NCI-H2081 treated with DMSO at 0.1 percent for 48 hours (cell line): ENCODE results near the gene PLEKHA7.
"Not testable (repeated sequence)": the region's sequence is repeated elsewhere in the genome, so short reads cannot be mapped to it uniquely, and the experiment has no call there.

ENCODE experiments used
- DNase-seq: peaks from one replicate; lab custom pipeline; 2025; lab: John Stamatoyannopoulos, UW

The PLEKHA7 gene

GRCh38 chr11:16880184-16880801 lies 133.9 kb downstream of the PLEKHA7 start:
- no peak for DNase-seq

GRCh38 chr11:16879690-16880089 lies 134.5 kb downstream of the PLEKHA7 start:
- no peak for DNase-seq

GRCh38 chr11:16876837-16877236 lies 137.4 kb downstream of the PLEKHA7 start:
- DNase-seq, result no peak

- no peak for DNase-seq
Observed at GRCh38 chr11:16876053-16876752, 138.0 kb downstream of the PLEKHA7 start.

GRCh38 chr11:16874275-16874975 lies 139.8 kb downstream of the PLEKHA7 start:
- DNase-seq, result no peak

GRCh38 chr11:16873289-16873688 lies 140.9 kb downstream of the PLEKHA7 start:
- DNase-seq, result no peak

GRCh38 chr11:16871368-16871767 lies 142.8 kb downstream of the PLEKHA7 start:
- DNase-seq, result no peak

GRCh38 chr11:16867097-16867496 lies 147.1 kb downstream of the PLEKHA7 start:
- no peak for DNase-seq

GRCh38 chr11:16864428-16864827 lies 149.8 kb downstream of the PLEKHA7 start:
- not testable (repeated sequence) for DNase-seq

GRCh38 chr11:16863389-16863788 lies 150.8 kb downstream of the PLEKHA7 start:
- DNase-seq, result no peak

- no peak for DNase-seq
Observed at GRCh38 chr11:16862726-16863125, 151.5 kb downstream of the PLEKHA7 start.

- DNase-seq, result no peak
Observed at GRCh38 chr11:16861862-16862261, 152.4 kb downstream of the PLEKHA7 start.

- DNase-seq, result no peak
Observed at GRCh38 chr11:16860617-16861016, 153.6 kb downstream of the PLEKHA7 start.

GRCh38 chr11:16859651-16860050 lies 154.6 kb downstream of the PLEKHA7 start:
- DNase-seq, result no peak

GRCh38 chr11:16857186-16857585 lies 157.0 kb downstream of the PLEKHA7 start:
- no peak for DNase-seq

GRCh38 chr11:16856022-16856471 lies 158.2 kb downstream of the PLEKHA7 start:
- no peak for DNase-seq

GRCh38 chr11:16854979-16855378 lies 159.2 kb downstream of the PLEKHA7 start:
- DNase-seq, result no peak

- no peak for DNase-seq
Observed at GRCh38 chr11:16853859-16854258, 160.4 kb downstream of the PLEKHA7 start.

GRCh38 chr11:16853266-16853665 lies 160.9 kb downstream of the PLEKHA7 start:
- DNase-seq, result no peak

- DNase-seq, result no peak
Observed at GRCh38 chr11:16846305-16846704, 167.9 kb downstream of the PLEKHA7 start.

GRCh38 chr11:16844268-16844771 lies 169.9 kb downstream of the PLEKHA7 start:
- DNase-seq, result no peak

GRCh38 chr11:16843294-16843693 lies 170.9 kb downstream of the PLEKHA7 start:
- peak; percentile 61 for DNase-seq

GRCh38 chr11:16841984-16842383 lies 172.2 kb downstream of the PLEKHA7 start:
- DNase-seq, result no peak
